ENCODE measurements around the gene JPT2. TPM values are rescaled to one million over a fixed set of nuclear protein-coding genes. Genes with fewer than 3 reads are reported as not detected.

Gene JPT2
- total RNA-seq, 3 donors from 2014 or later = 89.2 to 96.4 (median 92.4) TPM

- H3K36me3 Mint-ChIP-seq (ENCODE audit: insufficient read depth) = peaks cover 37% of the 10 kb centered on the region
- DNase-seq (no peak), ATAC-seq (no peak)
- no peaks in the 10 kb centered on the region for H3K9me3 Mint-ChIP-seq
- no peak overlapping the region for H3K4me3 Mint-ChIP-seq
- peaks cover 11% of the 10 kb centered on the region for H3K4me1 Mint-ChIP-seq (ENCODE audit: low read depth)
- H3K27me3 Mint-ChIP-seq (ENCODE audit: low read depth) = no peaks in the 10 kb centered on the region
These were observed 3.1 kb upstream of the JPT2 start for GRCh38 chr16:1674751-1675664.

GRCh38 chr16:1676661-1677060 lies 1.4 kb upstream of the JPT2 start:
- DNase-seq = no peak

GRCh38 chr16:1677339-1677738 lies 740 bp upstream of the JPT2 start:
- DNase-seq (no peak), ATAC-seq (no peak)
- Mint-ChIP-seq H3K4me3 (peak overlapping the region; percentile 64), H3K36me3 (ENCODE audit: insufficient read depth) (peaks cover 25% of the 10 kb centered on the region), H3K4me1 (ENCODE audit: low read depth) (peaks cover 26% of the 10 kb centered on the region), H3K9me3 (no peaks in the 10 kb centered on the region), H3K27me3 (ENCODE audit: low read depth) (no peaks in the 10 kb centered on the region)

More at GRCh38 chr16:1676661-1677060, 1.4 kb upstream of the JPT2 start:
- peak overlapping the region; percentile 64 for H3K4me3 Mint-ChIP-seq
- H3K9me3 Mint-ChIP-seq = no peaks in the 10 kb centered on the region
- ATAC-seq = no peak
- peaks cover 25% of the 10 kb centered on the region for H3K4me1 Mint-ChIP-seq (ENCODE audit: low read depth)
- H3K36me3 Mint-ChIP-seq (ENCODE audit: insufficient read depth) = peaks cover 27% of the 10 kb centered on the region
- H3K27me3 Mint-ChIP-seq (ENCODE audit: low read depth) = no peaks in the 10 kb centered on the region

GRCh38 chr16:1678500-1679098 lies 520 bp downstream of the JPT2 start:
- Mint-ChIP-seq H3K4me1 (ENCODE audit: low read depth) (peaks cover 26% of the 10 kb centered on the region), H3K36me3 (ENCODE audit: insufficient read depth) (peaks cover 15% of the 10 kb centered on the region), H3K27me3 (ENCODE audit: low read depth) (no peaks in the 10 kb centered on the region), H3K9me3 (no peaks in the 10 kb centered on the region), H3K4me3 (peak overlapping the region; percentile 92)
- peak; percentile 26 to 38 for ATAC-seq
- peak; percentile 52 for DNase-seq

GRCh38 chr16:1680361-1680760 lies 2.3 kb downstream of the JPT2 start:
- H3K27me3 Mint-ChIP-seq (ENCODE audit: low read depth) = no peaks in the 10 kb centered on the region
- no peaks in the 10 kb centered on the region for H3K9me3 Mint-ChIP-seq
- H3K4me3 Mint-ChIP-seq = peak overlapping the region; percentile 29
- no peak for DNase-seq
- H3K4me1 Mint-ChIP-seq (ENCODE audit: low read depth) = peaks cover 28% of the 10 kb centered on the region
- ATAC-seq = no peak
- peaks cover 9% of the 10 kb centered on the region for H3K36me3 Mint-ChIP-seq (ENCODE audit: insufficient read depth)

GRCh38 chr16:1681032-1681431 lies 3.0 kb downstream of the JPT2 start:
- H3K27me3 Mint-ChIP-seq (ENCODE audit: low read depth) = no peaks in the 10 kb centered on the region
- H3K4me3 Mint-ChIP-seq = no peak overlapping the region
- peaks cover 28% of the 10 kb centered on the region for H3K4me1 Mint-ChIP-seq (ENCODE audit: low read depth)

GRCh38 chr16:1687427-1688316 lies 9.6 kb downstream of the JPT2 start:
- peaks cover 3% of the 10 kb centered on the region for H3K4me1 Mint-ChIP-seq (ENCODE audit: low read depth)
- peaks cover 18% of the 10 kb centered on the region for H3K36me3 Mint-ChIP-seq (ENCODE audit: insufficient read depth)
- no peak overlapping the region for H3K4me3 Mint-ChIP-seq
- DNase-seq (no peak), ATAC-seq (no peak)
- no peaks in the 10 kb centered on the region for H3K27me3 Mint-ChIP-seq (ENCODE audit: low read depth)
- no peaks in the 10 kb centered on the region for H3K9me3 Mint-ChIP-seq

More at GRCh38 chr16:1681032-1681431, 3.0 kb downstream of the JPT2 start:
- peaks cover 6% of the 10 kb centered on the region for H3K36me3 Mint-ChIP-seq (ENCODE audit: insufficient read depth)
- no peaks in the 10 kb centered on the region for H3K9me3 Mint-ChIP-seq
- ATAC-seq (no peak), DNase-seq (no peak)

GRCh38 chr16:1688807-1689560 lies 10.9 kb downstream of the JPT2 start:
- no peak for ATAC-seq
- Mint-ChIP-seq H3K4me3 (no peak overlapping the region), H3K9me3 (no peaks in the 10 kb centered on the region), H3K36me3 (ENCODE audit: insufficient read depth) (peaks cover 29% of the 10 kb centered on the region), H3K4me1 (ENCODE audit: low read depth) (no peaks in the 10 kb centered on the region), H3K27me3 (ENCODE audit: low read depth) (no peaks in the 10 kb centered on the region)
- DNase-seq = no peak

- Mint-ChIP-seq H3K27me3 (ENCODE audit: low read depth) (no peaks in the 10 kb centered on the region), H3K36me3 (ENCODE audit: insufficient read depth) (peaks cover 33% of the 10 kb centered on the region), H3K9me3 (no peaks in the 10 kb centered on the region), H3K4me1 (ENCODE audit: low read depth) (no peaks in the 10 kb centered on the region), H3K4me3 (no peak overlapping the region)
- ATAC-seq (no peak), DNase-seq (no peak)
These were observed 11.8 kb downstream of the JPT2 start for GRCh38 chr16:1689853-1690252.

- no peaks in the 10 kb centered on the region for H3K4me1 Mint-ChIP-seq (ENCODE audit: low read depth)
- DNase-seq (no peak), ATAC-seq (no peak)
- no peak overlapping the region for H3K4me3 Mint-ChIP-seq
- H3K27me3 Mint-ChIP-seq (ENCODE audit: low read depth) = no peaks in the 10 kb centered on the region
- no peaks in the 10 kb centered on the region for H3K9me3 Mint-ChIP-seq
- H3K36me3 Mint-ChIP-seq (ENCODE audit: insufficient read depth) = peaks cover 33% of the 10 kb centered on the region
These were observed 12.7 kb downstream of the JPT2 start for GRCh38 chr16:1690810-1691209.

GRCh38 chr16:1691276-1691675 lies 13.2 kb downstream of the JPT2 start:
- no peak for DNase-seq
- Mint-ChIP-seq H3K36me3 (ENCODE audit: insufficient read depth) (peaks cover 33% of the 10 kb centered on the region), H3K4me3 (no peak overlapping the region), H3K27me3 (ENCODE audit: low read depth) (no peaks in the 10 kb centered on the region), H3K9me3 (no peaks in the 10 kb centered on the region), H3K4me1 (ENCODE audit: low read depth) (no peaks in the 10 kb centered on the region)
- ATAC-seq = no peak

GRCh38 chr16:1691956-1692355 lies 13.9 kb downstream of the JPT2 start:
- Mint-ChIP-seq H3K9me3 (no peaks in the 10 kb centered on the region), H3K36me3 (ENCODE audit: insufficient read depth) (peaks cover 37% of the 10 kb centered on the region), H3K4me3 (no peak overlapping the region), H3K4me1 (ENCODE audit: low read depth) (no peaks in the 10 kb centered on the region), H3K27me3 (ENCODE audit: low read depth) (no peaks in the 10 kb centered on the region)
- ATAC-seq (no peak), DNase-seq (no peak)

- Mint-ChIP-seq H3K36me3 (ENCODE audit: insufficient read depth) (peaks cover 43% of the 10 kb centered on the region), H3K27me3 (ENCODE audit: low read depth) (no peaks in the 10 kb centered on the region), H3K4me3 (no peak overlapping the region), H3K4me1 (ENCODE audit: low read depth) (no peaks in the 10 kb centered on the region), H3K9me3 (no peaks in the 10 kb centered on the region)
- ATAC-seq = no peak
- DNase-seq = no peak
These were observed 18.8 kb downstream of the JPT2 start for GRCh38 chr16:1696863-1697262.

- no peak for ATAC-seq
These were observed 20.6 kb downstream of the JPT2 start for GRCh38 chr16:1698680-1699079.

More at GRCh38 chr16:1698680-1699079, 20.6 kb downstream of the JPT2 start:
- no peak for DNase-seq
- Mint-ChIP-seq H3K36me3 (ENCODE audit: insufficient read depth) (peaks cover 40% of the 10 kb centered on the region), H3K4me3 (no peak overlapping the region), H3K9me3 (no peaks in the 10 kb centered on the region), H3K4me1 (ENCODE audit: low read depth) (no peaks in the 10 kb centered on the region), H3K27me3 (ENCODE audit: low read depth) (no peaks in the 10 kb centered on the region)
